ENCODE data around the gene CHCHD6.

- TF ChIP-seq SP1 (IDR thresholded peaks at IDR 0.05) (no peak), JUND (IDR thresholded peaks at IDR 0.05) (no peak), YY1 (IDR thresholded peaks at IDR 0.05) (no peak), EGR1 (IDR thresholded peaks at IDR 0.05; ENCODE audit: low read depth in 2 of 2) (no peak), TAF1 (conservative IDR thresholded peaks at IDR 0.05) (no peak)
- TF ChIP-seq, protein P1, sequence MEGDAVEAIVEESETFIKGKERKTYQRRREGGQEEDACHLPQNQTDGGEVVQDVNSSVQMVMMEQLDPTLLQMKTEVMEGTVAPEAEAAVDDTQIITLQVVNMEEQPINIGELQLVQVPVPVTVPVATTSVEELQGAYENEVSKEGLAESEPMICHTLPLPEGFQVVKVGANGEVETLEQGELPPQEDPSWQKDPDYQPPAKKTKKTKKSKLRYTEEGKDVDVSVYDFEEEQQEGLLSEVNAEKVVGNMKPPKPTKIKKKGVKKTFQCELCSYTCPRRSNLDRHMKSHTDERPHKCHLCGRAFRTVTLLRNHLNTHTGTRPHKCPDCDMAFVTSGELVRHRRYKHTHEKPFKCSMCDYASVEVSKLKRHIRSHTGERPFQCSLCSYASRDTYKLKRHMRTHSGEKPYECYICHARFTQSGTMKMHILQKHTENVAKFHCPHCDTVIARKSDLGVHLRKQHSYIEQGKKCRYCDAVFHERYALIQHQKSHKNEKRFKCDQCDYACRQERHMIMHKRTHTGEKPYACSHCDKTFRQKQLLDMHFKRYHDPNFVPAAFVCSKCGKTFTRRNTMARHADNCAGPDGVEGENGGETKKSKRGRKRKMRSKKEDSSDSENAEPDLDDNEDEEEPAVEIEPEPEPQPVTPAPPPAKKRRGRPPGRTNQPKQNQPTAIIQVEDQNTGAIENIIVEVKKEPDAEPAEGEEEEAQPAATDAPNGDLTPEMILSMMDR (IDR thresholded peaks at IDR 0.05; ENCODE audit: low read depth, low read length, missing input control): no peak
- TF ChIP-seq, protein P2, sequence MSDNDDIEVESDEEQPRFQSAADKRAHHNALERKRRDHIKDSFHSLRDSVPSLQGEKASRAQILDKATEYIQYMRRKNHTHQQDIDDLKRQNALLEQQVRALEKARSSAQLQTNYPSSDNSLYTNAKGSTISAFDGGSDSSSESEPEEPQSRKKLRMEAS (IDR thresholded peaks at IDR 0.05): no peak
Observed at GRCh38 chr3:126723237-126723636, 19.2 kb downstream of the CHCHD6 start.

Data from liver (tissue), 3 donors.